Measurements from ENCODE around the gene ATP2A3.

GRCh38 chr17:3885271-3885670 is 79.0 kb downstream of the ATP2A3 start:
- TF ChIP-seq CTCF (IDR thresholded peaks at IDR 0.05) = no peak
- TF ChIP-seq POLR2AphosphoS5 (IDR thresholded peaks at IDR 0.05) = no peak

Data from breast epithelium (tissue), 3 donors.